GM19025 (cell line): ENCODE measurements around the gene NKAIN2.
"Not testable (repeated sequence)": the region's sequence is repeated elsewhere in the genome, so short reads cannot be mapped to it uniquely, and the experiment has no call there.

ENCODE experiments used
- ATAC-seq: cut with Tn5 transposase; IDR thresholded peaks from one replicate; pipeline ENCODE4 v1.9.1; 2021; ENCODE audit warnings: mild to moderate bottlenecking, low read depth, moderate library complexity; ENCODE audit not compliant: unreplicated experiment

NKAIN2 gene

GRCh38 chr6:124285146-124285545 is 481.5 kb downstream of the NKAIN2 start:
- ATAC-seq, result no peak

GRCh38 chr6:124294574-124295200 is 491.0 kb downstream of the NKAIN2 start:
- no peak for ATAC-seq

DNA sequence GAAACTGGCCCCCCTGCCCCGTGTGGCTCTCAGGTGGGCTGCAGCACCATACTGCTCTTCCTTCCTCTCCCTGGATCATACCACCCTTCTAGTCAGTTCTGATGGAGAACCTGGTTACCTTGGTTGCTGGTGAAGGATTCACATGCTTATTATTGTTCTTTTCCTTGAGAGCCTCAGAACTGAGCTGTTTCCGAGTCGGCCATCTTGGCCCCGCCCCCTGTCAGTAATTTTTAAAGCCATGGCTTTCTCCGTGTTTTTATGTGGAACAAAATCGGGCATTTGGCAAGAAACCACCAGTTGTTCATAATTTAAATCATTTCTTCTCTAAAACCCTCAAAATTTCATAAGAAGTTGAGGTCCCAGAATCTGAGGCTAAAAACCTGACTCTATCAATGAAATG is 493.8 kb downstream of the NKAIN2 start:
- no peak for ATAC-seq

DNA sequence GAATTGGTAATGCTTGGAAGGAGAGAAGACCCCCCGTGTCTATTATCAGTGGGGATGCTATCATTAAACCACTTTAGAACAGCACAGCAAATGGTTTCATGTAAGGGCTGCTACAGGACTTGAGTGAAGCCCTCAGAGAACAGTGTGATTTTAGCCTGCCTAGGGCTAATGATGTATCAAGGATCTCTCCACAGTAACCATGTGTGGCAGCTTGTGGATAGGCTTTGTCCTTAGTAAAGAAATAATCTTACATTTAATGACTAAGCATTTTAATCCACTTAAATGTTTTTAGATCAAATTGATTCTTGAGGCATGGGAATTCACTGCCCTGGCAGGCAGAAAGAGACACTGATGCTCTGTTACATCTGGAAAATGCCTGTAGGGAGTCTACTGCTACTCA is 495.1 kb downstream of the NKAIN2 start:
- ATAC-seq, result no peak

GRCh38 chr6:124300907-124301306 is 497.2 kb downstream of the NKAIN2 start:
- not testable (repeated sequence) for ATAC-seq

DNA sequence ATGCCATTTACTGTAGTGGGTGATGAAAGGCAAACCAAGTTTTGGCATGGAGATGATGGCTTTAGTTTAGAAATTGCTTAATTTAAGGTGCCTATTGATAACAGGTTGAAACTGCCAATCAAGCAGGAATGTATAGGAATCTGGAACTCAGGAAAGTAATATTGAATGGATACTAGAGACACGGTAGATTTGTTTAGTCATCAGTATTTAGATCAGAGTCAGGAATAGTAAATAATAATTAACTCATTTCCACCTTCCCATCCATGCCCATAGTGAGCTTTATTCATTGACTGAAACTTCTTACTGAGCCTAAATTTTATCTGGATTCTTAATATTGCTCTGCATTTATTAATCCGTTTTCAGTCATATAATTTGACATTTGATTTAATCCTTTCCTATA is 500.3 kb downstream of the NKAIN2 start:
- ATAC-seq, result no peak

DNA sequence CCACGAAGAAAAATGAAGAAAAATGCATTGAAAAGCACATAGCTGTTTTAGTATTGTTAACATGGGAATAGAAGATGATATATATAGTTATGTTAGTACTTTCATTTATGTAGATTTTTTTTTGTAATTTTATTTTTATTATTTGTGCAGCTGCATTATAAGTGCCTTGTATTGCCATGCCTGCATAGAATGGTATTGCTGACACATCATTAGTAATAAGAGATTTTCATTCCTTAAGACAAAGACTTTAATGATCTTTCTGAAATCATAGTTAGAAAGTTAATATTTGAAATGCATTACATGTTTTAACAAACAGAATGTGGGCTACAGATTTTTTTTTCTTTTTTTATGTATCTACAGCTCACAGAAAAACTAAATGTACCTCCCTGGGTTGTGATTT is 506.5 kb downstream of the NKAIN2 start:
- no peak for ATAC-seq

DNA sequence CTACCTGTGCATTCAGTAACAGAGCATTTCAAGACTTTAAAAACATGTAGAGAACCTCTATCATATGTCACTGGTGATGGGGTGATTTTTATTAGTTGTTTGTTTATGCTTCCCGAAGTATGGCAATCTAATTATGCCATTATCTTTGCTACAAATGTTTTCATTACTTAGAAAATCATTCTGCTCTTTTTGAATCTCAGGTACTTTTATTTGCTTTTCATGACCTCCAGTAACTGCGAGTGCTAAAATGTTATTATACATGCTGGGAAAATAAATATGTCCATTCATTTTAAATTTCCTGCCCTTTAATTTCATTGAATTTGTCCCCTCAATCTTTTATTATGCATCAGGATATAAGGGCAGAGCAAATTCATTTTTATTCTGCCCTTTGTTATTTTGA is 515.7 kb downstream of the NKAIN2 start:
- no peak for ATAC-seq

GRCh38 chr6:124324237-124324636 is 520.6 kb downstream of the NKAIN2 start:
- ATAC-seq, result no peak

GRCh38 chr6:124330197-124330596 is 526.5 kb downstream of the NKAIN2 start:
- no peak for ATAC-seq

- no peak for ATAC-seq
Observed at GRCh38 chr6:124334359-124334758, 530.7 kb downstream of the NKAIN2 start.

- no peak for ATAC-seq
Observed at GRCh38 chr6:124339610-124340334, 536.1 kb downstream of the NKAIN2 start.

DNA sequence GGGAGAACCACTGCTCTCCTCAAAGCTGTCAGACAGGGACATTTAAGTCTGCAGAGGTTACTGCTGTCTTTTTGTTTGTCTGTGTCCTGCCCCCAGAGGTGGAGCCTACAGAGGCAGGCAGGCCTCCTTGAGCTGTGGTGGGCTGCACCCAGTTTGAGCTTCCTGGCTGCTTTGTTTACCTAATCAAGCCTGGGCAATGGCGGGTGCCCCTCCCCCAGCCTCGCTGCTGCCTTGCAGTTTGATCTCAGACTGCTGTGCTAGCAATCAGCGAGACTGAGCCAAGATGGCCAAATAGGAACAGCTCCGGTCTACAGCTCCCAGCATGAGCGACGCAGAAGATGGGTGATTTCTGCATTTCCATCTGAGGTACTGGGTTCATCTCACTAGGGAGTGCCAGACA is 544.7 kb downstream of the NKAIN2 start:
- not testable (repeated sequence) for ATAC-seq

GRCh38 chr6:124355146-124355545 is 551.5 kb downstream of the NKAIN2 start:
- ATAC-seq, result no peak

DNA sequence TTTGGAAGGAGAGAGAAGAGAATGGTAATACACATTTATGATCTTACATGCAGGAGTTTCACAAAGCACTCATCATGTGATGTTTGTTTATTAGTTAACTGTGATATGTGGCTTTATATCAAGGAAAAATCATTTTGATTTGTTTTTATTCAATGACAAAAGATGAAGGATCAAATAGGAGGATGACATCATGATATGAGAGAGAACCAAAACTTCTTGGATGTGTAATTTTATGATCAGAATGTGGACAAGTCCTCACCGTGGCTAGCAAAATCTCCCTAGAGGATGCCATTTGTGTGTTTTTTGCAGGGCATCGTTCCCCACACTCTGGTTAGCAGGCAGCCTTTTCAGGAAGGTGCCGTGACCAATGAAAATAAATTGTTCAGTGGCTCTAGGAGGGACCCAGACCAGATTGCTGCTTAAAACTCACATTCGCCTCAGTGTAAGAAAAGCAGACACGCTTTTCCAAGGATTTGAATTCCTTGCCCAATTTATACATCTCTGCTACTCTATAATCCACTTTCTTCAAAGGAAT is 552.7 kb downstream of the NKAIN2 start:
- no peak for ATAC-seq

GRCh38 chr6:124356811-124357210 is 553.1 kb downstream of the NKAIN2 start:
- ATAC-seq, result no peak

DNA sequence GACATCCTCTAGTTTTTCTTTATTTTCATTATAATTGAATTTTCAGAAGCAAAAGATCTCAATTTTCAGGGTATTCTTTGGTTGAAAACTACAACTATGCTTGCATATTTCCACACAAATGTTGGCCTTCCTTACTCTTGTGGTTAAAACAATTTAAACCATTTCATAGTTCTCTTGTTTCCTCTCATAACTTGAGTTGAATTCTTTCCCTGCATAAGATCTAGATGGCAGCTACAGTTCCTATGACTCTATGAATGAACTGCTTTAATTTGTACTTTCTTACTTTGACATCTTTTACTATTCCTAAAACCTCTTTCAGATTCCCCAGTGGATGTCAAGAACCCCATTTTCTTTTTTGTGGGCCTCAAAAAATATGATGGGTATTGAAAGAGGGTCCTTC is 564.5 kb downstream of the NKAIN2 start:
- no peak for ATAC-seq

- no peak for ATAC-seq
Observed at GRCh38 chr6:124371974-124372475, 568.4 kb downstream of the NKAIN2 start.

- ATAC-seq, result no peak
Observed at GRCh38 chr6:124373386-124373785, 569.7 kb downstream of the NKAIN2 start.

- ATAC-seq, result no peak
Observed at GRCh38 chr6:124389127-124389526, 585.5 kb downstream of the NKAIN2 start.

DNA sequence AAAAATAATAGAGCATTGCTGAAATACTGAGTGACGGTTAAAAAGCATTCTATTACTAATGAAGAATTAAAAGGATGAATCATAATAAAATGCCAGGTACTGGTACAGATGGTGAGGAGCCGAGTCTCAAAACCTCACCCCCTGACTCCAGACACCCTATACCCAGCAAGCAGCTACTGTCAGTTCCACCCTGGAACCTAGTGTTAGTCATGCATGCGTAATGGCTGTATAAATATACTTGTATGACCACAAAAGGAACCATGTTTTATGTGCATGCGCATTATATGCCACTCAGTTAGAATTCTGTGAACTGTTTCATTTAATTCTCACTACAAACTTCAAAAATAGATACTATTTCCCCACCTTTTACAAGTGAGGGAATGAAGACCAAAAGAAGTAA is 589.9 kb downstream of the NKAIN2 start:
- no peak for ATAC-seq

DNA sequence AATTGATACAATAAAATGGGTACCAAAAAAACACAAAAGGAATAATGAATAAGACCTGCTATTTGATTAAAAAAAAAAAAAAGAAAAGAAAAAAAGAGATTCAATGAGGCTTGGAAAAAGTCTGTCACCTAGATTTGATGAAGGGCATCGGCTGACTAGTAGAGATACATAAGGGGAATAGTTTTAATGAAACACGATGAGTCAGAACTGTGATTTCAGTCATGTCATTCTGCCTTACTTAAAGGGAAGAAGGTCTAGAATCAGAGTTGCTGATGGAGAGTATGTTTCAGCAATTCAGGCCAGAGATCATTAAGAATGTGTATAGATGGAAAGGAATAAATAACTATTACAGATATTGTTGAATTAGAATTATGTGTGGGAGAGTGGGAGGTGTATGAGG is 592.7 kb downstream of the NKAIN2 start:
- no peak for ATAC-seq
